GM13976 (cell line): ENCODE measurements around the gene PARL.

Source experiments
- DNase-seq: peaks from one replicate; pipeline ENCODE4 v3.0.0; 2012; ENCODE audit warnings: low spot score
- CTCF ChIP-seq: IDR thresholded peaks from 2 replicates; pipeline ENCODE4 v1.5.1; 2012; ENCODE audit warnings: borderline replicate concordance, mild to moderate bottlenecking; ENCODE audit not compliant: insufficient read depth; ENCODE audit errors: extremely low read depth, missing control alignments, control extremely low read depth
- in situ Hi-C: fragments of 300-500 bp; cut with MboI; formaldehyde crosslinking; loops from one replicate; pipeline ENCODE4 v1.12.0; 2022; ENCODE audit warnings: low sequenced_read_pairs, mixed read lengths, inconsistent platforms; ENCODE audit not compliant: unreplicated experiment

PARL gene

GRCh38 chr3:183906234-183906921 is 21.7 kb upstream of the PARL start:
- TF ChIP-seq CTCF, result no peak
- in situ Hi-C loops, result loop anchor here (10.0 kb wide), 1 partner anchor 108 kb away; the partner anchor contains the start of gene ABCC5
- DNase-seq, result no peak

DNA sequence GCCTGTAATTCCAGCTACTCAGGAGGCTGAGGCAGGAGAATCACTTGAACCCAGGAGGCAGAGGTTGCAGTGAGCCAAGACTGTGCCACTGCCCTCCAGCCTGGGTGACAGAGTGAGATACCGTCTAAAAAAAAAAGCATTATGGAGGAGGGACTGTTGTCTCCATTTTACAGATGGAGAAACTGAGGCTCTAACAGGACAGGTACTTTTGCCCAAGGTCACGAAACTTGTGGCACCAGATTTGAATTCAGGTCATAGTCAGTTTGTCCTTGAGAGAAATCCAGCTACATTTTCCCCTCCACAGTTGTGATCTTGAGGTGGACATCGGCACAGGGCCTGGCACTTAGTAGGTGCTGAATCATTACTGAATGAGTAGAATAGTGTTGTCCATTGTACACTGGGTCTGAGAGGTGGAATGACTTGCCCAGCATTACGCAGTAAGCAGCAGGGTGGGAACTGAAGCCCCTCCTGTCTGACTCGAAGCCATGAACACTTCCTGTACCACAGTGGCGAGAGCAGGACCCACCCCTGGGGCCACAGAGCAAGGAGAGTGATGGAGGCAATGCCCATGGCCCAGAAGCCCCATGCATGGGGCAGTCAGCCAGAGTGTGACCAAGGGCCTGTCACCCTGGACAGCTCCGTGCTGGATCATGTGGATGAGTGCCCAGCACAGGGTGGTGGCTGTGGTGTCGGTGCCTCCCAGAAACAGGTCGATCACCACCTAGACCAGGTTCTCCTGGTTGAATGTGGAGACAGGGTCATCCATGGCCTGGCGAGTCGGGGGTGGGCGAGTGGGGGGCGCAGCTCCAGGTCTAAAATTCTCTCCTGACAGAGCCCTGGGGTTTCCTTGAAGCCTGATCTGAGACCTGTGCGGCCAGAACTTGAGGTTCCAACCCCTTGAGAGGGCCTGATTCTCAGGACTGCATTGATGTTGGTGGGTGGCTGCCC is 20.4 kb upstream of the PARL start:
- no peak for TF ChIP-seq CTCF
- DNase-seq, result no peak
- in situ Hi-C loops, result loop anchor here (10.0 kb wide), 1 partner anchor 110 kb away; the partner anchor contains the start of gene ABCC5

GRCh38 chr3:183898028-183898431 is 13.3 kb upstream of the PARL start:
- TF ChIP-seq CTCF, result no peak
- no peak for DNase-seq
- in situ Hi-C loops, result loop anchor here (10.0 to 25.0 kb wide), 2 partner anchors 339 to 387 kb away; partner anchors contain the start of genes ALG3, EEF1AKMT4 and VWA5B2

- DNase-seq, result no peak
- TF ChIP-seq CTCF, result no peak
- in situ Hi-C loops, result loop anchor here (10.0 to 25.0 kb wide), 2 partner anchors 340 to 387 kb away; partner anchors contain the start of genes ALG3, EEF1AKMT4 and VWA5B2
These were observed 12.9 kb upstream of the PARL start for GRCh38 chr3:183897606-183898005.

GRCh38 chr3:183896610-183897009 is 11.9 kb upstream of the PARL start:
- no peak for DNase-seq
- no peak for TF ChIP-seq CTCF
- in situ Hi-C loops, result loop anchor here (10.0 to 25.0 kb wide), 2 partner anchors 341 to 388 kb away; partner anchors contain the start of genes ALG3, EEF1AKMT4 and VWA5B2

DNA sequence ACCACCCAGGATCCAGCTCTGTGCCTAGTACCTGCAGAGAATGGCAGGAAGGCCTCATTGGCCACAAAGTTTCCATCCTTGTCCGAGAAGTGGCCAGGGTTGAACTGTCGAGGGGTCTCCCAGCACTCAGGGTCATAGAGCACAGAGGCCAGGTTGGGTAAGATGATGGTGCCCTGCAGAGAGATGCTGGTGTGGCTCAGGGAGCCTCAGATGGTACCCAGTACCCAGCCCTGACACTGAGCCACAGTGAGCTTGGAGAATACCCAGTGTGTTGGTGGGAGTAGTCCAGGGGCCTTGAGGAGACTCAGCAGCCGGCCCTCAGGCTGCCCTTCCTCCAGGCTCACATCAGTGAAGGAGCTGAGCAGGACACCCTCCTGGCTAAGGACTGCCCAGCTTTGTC is 11.5 kb upstream of the PARL start:
- in situ Hi-C loops, result loop anchor here (10.0 to 25.0 kb wide), 2 partner anchors 341 to 389 kb away; partner anchors contain the start of genes ALG3, EEF1AKMT4 and VWA5B2
- no peak for TF ChIP-seq CTCF
- DNase-seq, result no peak
